Measurements from ENCODE around the gene ASIC3.

Gene ASIC3

DNA sequence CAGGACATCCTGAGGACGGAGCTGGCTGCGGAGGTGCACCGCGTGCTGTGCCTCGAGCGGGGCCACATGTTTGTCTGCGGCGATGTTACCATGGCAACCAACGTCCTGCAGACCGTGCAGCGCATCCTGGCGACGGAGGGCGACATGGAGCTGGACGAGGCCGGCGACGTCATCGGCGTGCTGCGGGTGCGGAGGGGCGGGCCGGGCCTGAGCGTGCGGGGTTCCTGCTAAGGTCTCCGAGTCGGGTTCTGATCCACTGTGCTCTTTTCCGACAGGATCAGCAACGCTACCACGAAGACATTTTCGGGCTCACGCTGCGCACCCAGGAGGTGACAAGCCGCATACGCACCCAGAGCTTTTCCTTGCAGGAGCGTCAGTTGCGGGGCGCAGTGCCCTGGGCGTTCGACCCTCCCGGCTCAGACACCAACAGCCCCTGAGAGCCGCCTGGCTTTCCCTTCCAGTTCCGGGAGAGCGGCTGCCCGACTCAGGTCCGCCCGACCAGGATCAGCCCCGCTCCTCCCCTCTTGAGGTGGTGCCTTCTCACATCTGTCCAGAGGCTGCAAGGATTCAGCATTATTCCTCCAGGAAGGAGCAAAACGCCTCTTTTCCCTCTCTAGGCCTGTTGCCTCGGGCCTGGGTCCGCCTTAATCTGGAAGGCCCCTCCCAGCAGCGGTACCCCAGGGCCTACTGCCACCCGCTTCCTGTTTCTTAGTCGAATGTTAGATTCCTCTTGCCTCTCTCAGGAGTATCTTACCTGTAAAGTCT, 34.4 kb upstream of the ASIC3 start:
- peak overlapping the region; percentile 70 for H3K9ac ChIP-seq (ENCODE audit: low read depth, low read length, poor library complexity)
- peak overlapping the region in 1 of 2 donors; percentile 77 for H3K4me3 ChIP-seq (ENCODE audit: low read length in 2 of 2)
- H3K18ac ChIP-seq (ENCODE audit: low read length) = peak overlapping the region; percentile 93
- WGBS, 2 donors (ENCODE audit: extremely low coverage in 2 of 2, insufficient read length in 2 of 2, insufficient replicate concordance in 1 of 2) = no CpG with 5 or more reads among the region's 55 CpGs
- peak overlapping the region; percentile 95 for H2BK15ac ChIP-seq (ENCODE audit: low read length)
- peak overlapping the region; percentile 50 for H2BK12ac ChIP-seq (ENCODE audit: low read length)
- H3K14ac ChIP-seq (ENCODE audit: low read length) = peak overlapping the region; percentile 75
- peak overlapping the region; percentile 57 for H4K8ac ChIP-seq (ENCODE audit: low read depth, low read length)
- H3K4me2 ChIP-seq (ENCODE audit: insufficient read depth, low read length, poor library complexity, severe bottlenecking) = peak overlapping the region; percentile 70
- peak overlapping the region; percentile 77 for H2BK5ac ChIP-seq (ENCODE audit: low read length)
- no peak overlapping the region for H2BK120ac ChIP-seq (ENCODE audit: low read depth, low read length)
- DNase-seq (ENCODE audit: low spot score) = peak; percentile 88
- H3K9me3 ChIP-seq (replicated peaks in 1 of 2; ENCODE audit: control insufficient read depth in 2 of 2, insufficient read depth in 1 of 2, low read depth in 1 of 2, low read length in 2 of 2) = no peaks in the 10 kb centered on the region
- H3K27me3 ChIP-seq (ENCODE audit: control insufficient read depth in 3 of 3, insufficient read depth in 3 of 3, low read depth in 1 of 3, low read length in 3 of 3) = peaks cover 0 to 13% (median 0%) of the 10 kb centered on the region in 3 experiments
- no peak overlapping the region for H3K4ac ChIP-seq (ENCODE audit: low read length)
- peaks cover 0 to 5% of the 10 kb centered on the region in 2 donors for H3K36me3 ChIP-seq (replicated peaks in 1 of 2; ENCODE audit: control insufficient read depth in 2 of 2, insufficient read depth in 2 of 2, low read length in 2 of 2)
- H3K23ac ChIP-seq (ENCODE audit: low read depth, low read length, poor library complexity) = peak overlapping the region; percentile 49
- no peak overlapping the region for H4K91ac ChIP-seq (ENCODE audit: low read depth, low read length, poor library complexity)
- no peak overlapping the region for H3K27ac ChIP-seq (replicated peaks; ENCODE audit: low read length)
- peak overlapping the region; percentile 93 for H2AK5ac ChIP-seq (ENCODE audit: low read depth, low read length)
- H2AFZ ChIP-seq (ENCODE audit: low read length) = no peak overlapping the region
- peaks cover 26 to 41% of the 10 kb centered on the region in 2 donors for H3K4me1 ChIP-seq (ENCODE audit: control insufficient read depth in 2 of 2, insufficient read depth in 1 of 2, low read depth in 1 of 2, low read length in 2 of 2)
- H3K79me1 ChIP-seq (ENCODE audit: low read depth, low read length) = peaks cover 2% of the 10 kb centered on the region

DNA sequence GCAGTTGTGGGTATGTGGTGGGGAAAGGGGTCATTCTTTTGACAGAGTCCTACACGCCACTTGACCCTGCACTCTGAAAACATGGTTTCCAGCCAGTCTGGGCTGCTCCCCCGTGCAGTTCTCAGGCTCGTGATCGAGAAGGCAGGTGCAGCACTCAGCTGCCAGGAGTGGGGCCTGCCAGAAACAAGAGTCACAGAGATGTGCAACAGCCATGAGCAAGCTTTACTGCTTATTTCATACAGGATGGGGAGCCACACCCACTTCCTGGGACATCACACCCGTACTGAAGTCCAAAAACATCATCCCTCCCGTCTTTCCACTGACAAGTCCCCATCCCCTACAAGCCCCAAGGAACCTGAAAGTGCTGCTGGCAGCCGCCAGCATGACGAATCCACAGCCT, 33.4 kb upstream of the ASIC3 start:
- no peak overlapping the region for H2BK120ac ChIP-seq (ENCODE audit: low read depth, low read length)
- H3K4me3 ChIP-seq (ENCODE audit: low read length in 2 of 2) = no peak overlapping the region
- H3K9me3 ChIP-seq (replicated peaks in 1 of 2; ENCODE audit: control insufficient read depth in 2 of 2, insufficient read depth in 1 of 2, low read depth in 1 of 2, low read length in 2 of 2) = peaks cover 0 to 2% of the 10 kb centered on the region in 2 donors
- H3K4ac ChIP-seq (ENCODE audit: low read length) = no peak overlapping the region
- DNase-seq (ENCODE audit: low spot score) = no peak
- peaks cover 0 to 5% of the 10 kb centered on the region in 2 donors for H3K36me3 ChIP-seq (replicated peaks in 1 of 2; ENCODE audit: control insufficient read depth in 2 of 2, insufficient read depth in 2 of 2, low read length in 2 of 2)
- no CpG with 5 or more reads among the region's 8 CpGs for WGBS, 2 donors (ENCODE audit: extremely low coverage in 2 of 2, insufficient read length in 2 of 2, insufficient replicate concordance in 1 of 2)
- H3K18ac ChIP-seq (ENCODE audit: low read length) = no peak overlapping the region
- H3K27me3 ChIP-seq (ENCODE audit: control insufficient read depth in 3 of 3, insufficient read depth in 3 of 3, low read depth in 1 of 3, low read length in 3 of 3) = peaks cover 0 to 18% (median 0%) of the 10 kb centered on the region in 3 experiments
- peaks cover 26 to 44% of the 10 kb centered on the region in 2 donors for H3K4me1 ChIP-seq (ENCODE audit: control insufficient read depth in 2 of 2, insufficient read depth in 1 of 2, low read depth in 1 of 2, low read length in 2 of 2)
- no peak overlapping the region for H3K23ac ChIP-seq (ENCODE audit: low read depth, low read length, poor library complexity)
- no peak overlapping the region for H2AFZ ChIP-seq (ENCODE audit: low read length)
- H3K27ac ChIP-seq (replicated peaks; ENCODE audit: low read length) = no peak overlapping the region
- H3K79me1 ChIP-seq (ENCODE audit: low read depth, low read length) = peaks cover 2% of the 10 kb centered on the region
- H2BK15ac ChIP-seq (ENCODE audit: low read length) = no peak overlapping the region
- H2AK5ac ChIP-seq (ENCODE audit: low read depth, low read length) = no peak overlapping the region
- H3K14ac ChIP-seq (ENCODE audit: low read length) = no peak overlapping the region
- H2BK12ac ChIP-seq (ENCODE audit: low read length) = no peak overlapping the region
- H3K4me2 ChIP-seq (ENCODE audit: insufficient read depth, low read length, poor library complexity, severe bottlenecking) = no peak overlapping the region
- H2BK5ac ChIP-seq (ENCODE audit: low read length) = no peak overlapping the region
- no peak overlapping the region for H4K91ac ChIP-seq (ENCODE audit: low read depth, low read length, poor library complexity)
- H3K9ac ChIP-seq (ENCODE audit: low read depth, low read length, poor library complexity) = no peak overlapping the region
- no peak overlapping the region for H4K8ac ChIP-seq (ENCODE audit: low read depth, low read length)

GRCh38 chr7:151015967-151016366, 32.4 kb upstream of the ASIC3 start:
- no peak for DNase-seq (ENCODE audit: low spot score)
- Histone ChIP-seq H3K4me1 (ENCODE audit: control insufficient read depth in 2 of 2, insufficient read depth in 1 of 2, low read depth in 1 of 2, low read length in 2 of 2) (peaks cover 26 to 43% of the 10 kb centered on the region in 2 donors), H2BK5ac (ENCODE audit: low read length) (no peak overlapping the region), H3K27me3 (ENCODE audit: control insufficient read depth in 3 of 3, insufficient read depth in 3 of 3, low read depth in 1 of 3, low read length in 3 of 3) (peaks cover 0 to 18% (median 0%) of the 10 kb centered on the region in 3 experiments), H3K79me1 (ENCODE audit: low read depth, low read length) (peaks cover 2% of the 10 kb centered on the region), H3K27ac (replicated peaks; ENCODE audit: low read length) (no peak overlapping the region), H2AK5ac (ENCODE audit: low read depth, low read length) (peak overlapping the region; percentile 42), H3K4ac (ENCODE audit: low read length) (no peak overlapping the region), H4K91ac (ENCODE audit: low read depth, low read length, poor library complexity) (no peak overlapping the region), H3K23ac (ENCODE audit: low read depth, low read length, poor library complexity) (peak overlapping the region; percentile 56), H3K14ac (ENCODE audit: low read length) (no peak overlapping the region), H2BK12ac (ENCODE audit: low read length) (peak overlapping the region; percentile 79), H3K36me3 (replicated peaks in 1 of 2; ENCODE audit: control insufficient read depth in 2 of 2, insufficient read depth in 2 of 2, low read length in 2 of 2) (peaks cover 0 to 5% of the 10 kb centered on the region in 2 donors), H2AFZ (ENCODE audit: low read length) (no peak overlapping the region), H3K18ac (ENCODE audit: low read length) (peak overlapping the region; percentile 27), H3K9me3 (replicated peaks in 1 of 2; ENCODE audit: control insufficient read depth in 2 of 2, insufficient read depth in 1 of 2, low read depth in 1 of 2, low read length in 2 of 2) (peaks cover 0 to 2% of the 10 kb centered on the region in 2 donors), H3K4me2 (ENCODE audit: insufficient read depth, low read length, poor library complexity, severe bottlenecking) (no peak overlapping the region), H4K8ac (ENCODE audit: low read depth, low read length) (no peak overlapping the region), H2BK120ac (ENCODE audit: low read depth, low read length) (no peak overlapping the region), H3K9ac (ENCODE audit: low read depth, low read length, poor library complexity) (peak overlapping the region; percentile 14), H2BK15ac (ENCODE audit: low read length) (no peak overlapping the region), H3K4me3 (ENCODE audit: low read length in 2 of 2) (no peak overlapping the region)
- no CpG with 5 or more reads among the region's 5 CpGs for WGBS, 2 donors (ENCODE audit: extremely low coverage in 2 of 2, insufficient read length in 2 of 2, insufficient replicate concordance in 1 of 2)

DNA sequence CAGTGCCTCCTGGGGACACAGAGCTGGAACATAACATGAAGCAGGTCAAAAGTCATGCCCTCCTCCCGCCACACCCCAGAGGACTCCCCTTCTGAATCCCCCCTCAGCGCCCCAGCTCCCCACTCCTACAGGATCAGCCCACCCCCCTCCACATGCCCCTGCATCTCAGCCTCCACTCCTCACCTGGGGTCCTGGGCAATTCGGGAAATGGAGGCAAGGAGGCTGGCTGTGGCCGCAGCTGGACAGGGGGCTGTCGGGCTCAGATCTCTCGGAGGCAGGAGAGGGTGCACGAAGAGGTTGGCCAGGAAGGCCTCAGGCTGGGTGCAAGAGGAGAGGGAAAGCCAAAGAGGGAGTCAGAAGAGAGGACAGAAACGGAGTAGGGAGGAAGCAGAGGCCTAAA, 31.8 kb upstream of the ASIC3 start:
- Histone ChIP-seq H3K27ac (replicated peaks; ENCODE audit: low read length) (no peak overlapping the region), H2AFZ (ENCODE audit: low read length) (no peak overlapping the region), H2AK5ac (ENCODE audit: low read depth, low read length) (peak overlapping the region; percentile 42), H3K36me3 (replicated peaks in 1 of 2; ENCODE audit: control insufficient read depth in 2 of 2, insufficient read depth in 2 of 2, low read length in 2 of 2) (peaks cover 0 to 5% of the 10 kb centered on the region in 2 donors), H3K79me1 (ENCODE audit: low read depth, low read length) (peaks cover 2% of the 10 kb centered on the region), H3K9ac (ENCODE audit: low read depth, low read length, poor library complexity) (peak overlapping the region; percentile 30), H3K4me2 (ENCODE audit: insufficient read depth, low read length, poor library complexity, severe bottlenecking) (no peak overlapping the region), H3K9me3 (replicated peaks in 1 of 2; ENCODE audit: control insufficient read depth in 2 of 2, insufficient read depth in 1 of 2, low read depth in 1 of 2, low read length in 2 of 2) (peaks cover 0 to 2% of the 10 kb centered on the region in 2 donors), H2BK120ac (ENCODE audit: low read depth, low read length) (peak overlapping the region; percentile 12), H4K8ac (ENCODE audit: low read depth, low read length) (no peak overlapping the region), H3K4ac (ENCODE audit: low read length) (no peak overlapping the region), H3K4me3 (ENCODE audit: low read length in 2 of 2) (no peak overlapping the region), H2BK12ac (ENCODE audit: low read length) (no peak overlapping the region), H3K4me1 (ENCODE audit: control insufficient read depth in 2 of 2, insufficient read depth in 1 of 2, low read depth in 1 of 2, low read length in 2 of 2) (peaks cover 28 to 45% of the 10 kb centered on the region in 2 donors), H3K23ac (ENCODE audit: low read depth, low read length, poor library complexity) (no peak overlapping the region), H3K18ac (ENCODE audit: low read length) (no peak overlapping the region), H3K27me3 (ENCODE audit: control insufficient read depth in 3 of 3, insufficient read depth in 3 of 3, low read depth in 1 of 3, low read length in 3 of 3) (peaks cover 0 to 18% (median 0%) of the 10 kb centered on the region in 3 experiments), H2BK15ac (ENCODE audit: low read length) (peak overlapping the region; percentile 28), H4K91ac (ENCODE audit: low read depth, low read length, poor library complexity) (no peak overlapping the region), H3K14ac (ENCODE audit: low read length) (no peak overlapping the region), H2BK5ac (ENCODE audit: low read length) (peak overlapping the region; percentile 0)
- DNase-seq (ENCODE audit: low spot score) = no peak
- no CpG with 5 or more reads among the region's 8 CpGs for WGBS, 2 donors (ENCODE audit: extremely low coverage in 2 of 2, insufficient read length in 2 of 2, insufficient replicate concordance in 1 of 2)
